Measurements from ENCODE around the gene KNG1.
"Not testable (repeated sequence)": the region's sequence is repeated elsewhere in the genome, so short reads cannot be mapped to it uniquely, and the experiment has no call there.

Gene KNG1

GRCh38 chr3:186687120-186687651 is 30.0 kb upstream of the KNG1 start:
- H3K4me3 ChIP-seq (ENCODE audit: low read depth in 1 of 2, low read length in 1 of 2), result no peak overlapping the region
- no peak for TF ChIP-seq CTCF (IDR thresholded peaks at IDR 0.05)
- H3K27ac ChIP-seq, result no peak overlapping the region
- H3K27me3 ChIP-seq, result peaks cover 36% of the 10 kb centered on the region
- no peaks in the 10 kb centered on the region for H3K4me1 ChIP-seq (ENCODE audit: control insufficient read depth in 1 of 2, insufficient read depth in 1 of 2, low read depth in 1 of 2, low read length in 1 of 2)
- H3K9me3 ChIP-seq, result no peaks in the 10 kb centered on the region
- no peaks in the 10 kb centered on the region for H3K36me3 ChIP-seq

GRCh38 chr3:186690304-186690703 is 26.9 kb upstream of the KNG1 start:
- H3K4me1 ChIP-seq (ENCODE audit: control insufficient read depth in 1 of 2, insufficient read depth in 1 of 2, low read depth in 1 of 2, low read length in 1 of 2); H3K27ac ChIP-seq; H3K36me3 ChIP-seq; H3K9me3 ChIP-seq; H3K4me3 ChIP-seq (ENCODE audit: low read depth in 1 of 2, low read length in 1 of 2): not testable (repeated sequence)
- peaks cover 39% of the 10 kb centered on the region for H3K27me3 ChIP-seq

GRCh38 chr3:186691676-186692075 is 25.5 kb upstream of the KNG1 start:
- H3K4me3 ChIP-seq (ENCODE audit: low read depth in 1 of 2, low read length in 1 of 2), result no peak overlapping the region
- no peaks in the 10 kb centered on the region for H3K4me1 ChIP-seq (ENCODE audit: control insufficient read depth in 1 of 2, insufficient read depth in 1 of 2, low read depth in 1 of 2, low read length in 1 of 2)
- H3K27me3 ChIP-seq, result peaks cover 34% of the 10 kb centered on the region
- TF ChIP-seq CTCF (IDR thresholded peaks at IDR 0.05), result no peak
- no peak overlapping the region for H3K27ac ChIP-seq
- H3K36me3 ChIP-seq, result no peaks in the 10 kb centered on the region
- no peaks in the 10 kb centered on the region for H3K9me3 ChIP-seq

- no peak overlapping the region for H3K4me3 ChIP-seq (ENCODE audit: low read depth in 1 of 2, low read length in 1 of 2)
- no peak overlapping the region for H3K27ac ChIP-seq
- H3K9me3 ChIP-seq, result no peaks in the 10 kb centered on the region
- TF ChIP-seq CTCF (IDR thresholded peaks at IDR 0.05), result no peak
- H3K36me3 ChIP-seq, result no peaks in the 10 kb centered on the region
- H3K4me1 ChIP-seq (ENCODE audit: control insufficient read depth in 1 of 2, insufficient read depth in 1 of 2, low read depth in 1 of 2, low read length in 1 of 2), result no peaks in the 10 kb centered on the region
- peaks cover 22% of the 10 kb centered on the region for H3K27me3 ChIP-seq
Observed at GRCh38 chr3:186693843-186694242, 23.3 kb upstream of the KNG1 start.

- H3K27ac ChIP-seq, result no peak overlapping the region
- peaks cover 22% of the 10 kb centered on the region for H3K27me3 ChIP-seq
- H3K4me3 ChIP-seq (ENCODE audit: low read depth in 1 of 2, low read length in 1 of 2), result no peak overlapping the region
- no peaks in the 10 kb centered on the region for H3K9me3 ChIP-seq
- no peaks in the 10 kb centered on the region for H3K4me1 ChIP-seq (ENCODE audit: control insufficient read depth in 1 of 2, insufficient read depth in 1 of 2, low read depth in 1 of 2, low read length in 1 of 2)
- H3K36me3 ChIP-seq, result no peaks in the 10 kb centered on the region
- no peak for TF ChIP-seq CTCF (IDR thresholded peaks at IDR 0.05)
Observed at GRCh38 chr3:186694288-186695032, 22.7 kb upstream of the KNG1 start.

GRCh38 chr3:186696522-186696921 is 20.6 kb upstream of the KNG1 start:
- H3K9me3 ChIP-seq, result no peaks in the 10 kb centered on the region

More at GRCh38 chr3:186696522-186696921, 20.6 kb upstream of the KNG1 start:
- no peak overlapping the region for H3K27ac ChIP-seq
- no peak overlapping the region for H3K4me3 ChIP-seq (ENCODE audit: low read depth in 1 of 2, low read length in 1 of 2)
- H3K27me3 ChIP-seq, result peaks cover 18% of the 10 kb centered on the region
- TF ChIP-seq CTCF (IDR thresholded peaks at IDR 0.05), result no peak
- no peaks in the 10 kb centered on the region for H3K36me3 ChIP-seq
- H3K4me1 ChIP-seq (ENCODE audit: control insufficient read depth in 1 of 2, insufficient read depth in 1 of 2, low read depth in 1 of 2, low read length in 1 of 2), result no peaks in the 10 kb centered on the region

Data from neutrophil (primary cell).